SK-N-SH (cell line): ENCODE data around the gene ADAM33. TPM values are rescaled to one million over a fixed set of nuclear protein-coding genes. Genes with fewer than 3 reads are reported as not detected.

ENCODE experiments used
- CTCF ChIA-PET: fragments of 300-600, 350-600 bp; formaldehyde crosslinking; extraction: SDS; loops from one replicate; lab custom pipeline; 2021; lab: Yijun Ruan, JAX
- POLR2A ChIA-PET: fragments of 350-600 bp; sonication (Branson Sonifier 250); formaldehyde crosslinking; extraction: SDS; loops from one replicate; lab custom pipeline; 2020; ENCODE audit warnings: antibody characterized with exemption, inconsistent platforms; lab: Yijun Ruan, JAX
- DNase-seq: peaks from one replicate; pipeline ENCODE4 v3.0.0; 2012
- H2AFZ ChIP-seq: fragments of 200-600 bp; sonication (generic); 2 replicates; pipeline ENCODE4 v1.8.1; 2016; ENCODE audit warnings: antibody characterized with exemption, mild to moderate bottlenecking, low read depth
- H3F3A ChIP-seq: fragments of 200-600 bp; sonication (generic); replicated peaks from 2 replicates; pipeline ENCODE3; 2016; ENCODE audit warnings: antibody characterized with exemption, mild to moderate bottlenecking; ENCODE audit not compliant: insufficient read depth
- H3K27ac ChIP-seq, 2 experiments: fragments of 200-500 bp in 1 of 2; fragments of 200-600 bp in 1 of 2; sonication (Bioruptor generic) in 1 of 2; sonication (generic), shearing (Covaris generic) in 1 of 2; 2 replicates each; pipeline versions ENCODE4 v1.5.1 to v1.6.1; 2014 to 2016; ENCODE audit warnings: low read depth in 2 of 2, inconsistent platforms in 1 of 2, low read length in 1 of 2, mild to moderate bottlenecking in 1 of 2, mixed read lengths in 1 of 2
- H3K27me3 ChIP-seq: fragments of 200-600 bp; sonication (generic), shearing (Covaris generic); 2 replicates; pipeline ENCODE4 v1.6.1; 2016; ENCODE audit warnings: mixed run types; ENCODE audit not compliant: insufficient read depth
- H3K36me3 ChIP-seq, 2 experiments: fragments of 200-500 bp in 1 of 2; fragments of 200-600 bp in 1 of 2; sonication (Bioruptor generic) in 1 of 2; sonication (generic) in 1 of 2; replicated peaks in 1 of 2; 2 replicates each; pipeline versions ENCODE3 to v1.5.1; 2014 to 2016; ENCODE audit warnings: low read length in 1 of 2, mild to moderate bottlenecking in 1 of 2; ENCODE audit not compliant: insufficient read depth in 2 of 2, control insufficient read depth in 1 of 2
- H3K4me1 ChIP-seq, 2 experiments: fragments of 200-500 bp in 1 of 2; fragments of 200-600 bp in 1 of 2; sonication (Bioruptor generic) in 1 of 2; sonication (generic), shearing (Covaris generic) in 1 of 2; 2 replicates each; pipeline versions ENCODE4 v1.5.1 to v1.6.1; 2014 to 2016; ENCODE audit warnings: low read depth in 1 of 2, low read length in 1 of 2, mixed run types in 1 of 2; ENCODE audit not compliant: insufficient read depth in 2 of 2, control insufficient read depth in 1 of 2
- H3K4me2 ChIP-seq: fragments of 200-600 bp; sonication (generic), shearing (Covaris generic); 2 replicates; pipeline ENCODE4 v1.6.1; 2017; ENCODE audit warnings: mixed run types
- H3K4me3 ChIP-seq, 2 experiments: fragments of 200-500 bp in 1 of 2; fragments of 200-600 bp in 1 of 2; sonication (Bioruptor generic) in 1 of 2; sonication (generic), shearing (Covaris generic) in 1 of 2; 2 replicates each; pipeline versions ENCODE4 v1.5.1 to v1.8.1; 2014 to 2016; ENCODE audit warnings: low read depth in 2 of 2, inconsistent platforms in 1 of 2, low read length in 1 of 2, mild to moderate bottlenecking in 1 of 2, mixed read lengths in 1 of 2, moderate library complexity in 1 of 2
- H3K79me2 ChIP-seq: fragments of 200-600 bp; sonication (generic); 2 replicates; pipeline ENCODE4 v1.8.1; 2017; ENCODE audit warnings: mild to moderate bottlenecking; ENCODE audit not compliant: insufficient read depth
- H3K9ac ChIP-seq: fragments of 200-600 bp; sonication (generic); 2 replicates; pipeline ENCODE4 v1.6.1; 2017; ENCODE audit warnings: mixed run types
- H3K9me2 ChIP-seq: fragments of 200-600 bp; sonication (generic); 2 replicates; pipeline ENCODE4 v1.6.1; 2017; ENCODE audit warnings: mixed run types
- H3K9me3 ChIP-seq: fragments of 200-600 bp; sonication (generic); 2 replicates; pipeline ENCODE4 v1.6.1; 2017; ENCODE audit warnings: mixed run types, mild to moderate bottlenecking, moderate library complexity
- H4K20me1 ChIP-seq: fragments of 200-600 bp; sonication (generic); 2 replicates; pipeline ENCODE4 v1.6.1; 2017; ENCODE audit warnings: mild to moderate bottlenecking, mixed run types; ENCODE audit not compliant: insufficient read depth
- ELF1 ChIP-seq: IDR thresholded peaks from 2 replicates; pipeline ENCODE4 v1.4.0; 2012
- FOSL2 ChIP-seq: IDR thresholded peaks from 2 replicates; pipeline ENCODE4 v1.4.0; 2012; ENCODE audit warnings: low read depth, mild to moderate bottlenecking, moderate library complexity, borderline replicate concordance
- FOXJ3 ChIP-seq: sonication (generic); formaldehyde crosslinking; IDR thresholded peaks from 2 replicates; pipeline ENCODE4 v1.5.1; 2020; ENCODE audit warnings: mild to moderate bottlenecking, missing genetic modification reagents
- FOXM1 ChIP-seq: IDR thresholded peaks from 2 replicates; pipeline ENCODE4 v1.4.0; 2012; ENCODE audit warnings: low read depth, mild to moderate bottlenecking
- GATA2 ChIP-seq: sonication (generic); formaldehyde crosslinking; IDR thresholded peaks from 2 replicates; pipeline ENCODE4 v1.5.0; 2020; ENCODE audit warnings: mild to moderate bottlenecking, missing genetic modification reagents
- POLR2AphosphoS5 ChIP-seq: IDR thresholded peaks from 2 replicates; pipeline ENCODE4 v1.6.1; 2012; ENCODE audit warnings: low read depth, low read length
- SMC3 ChIP-seq: IDR thresholded peaks from 2 replicates; pipeline ENCODE4 v1.6.1; 2012; ENCODE audit warnings: low read depth, low read length, improper control_type of control experiment
- TEAD4 ChIP-seq: IDR thresholded peaks from 2 replicates; pipeline ENCODE4 v1.4.0; 2012; ENCODE audit warnings: mild to moderate bottlenecking, borderline replicate concordance; ENCODE audit not compliant: insufficient read depth
- YY1 ChIP-seq: IDR thresholded peaks from 2 replicates; pipeline ENCODE4 v1.4.0; 2012; ENCODE audit warnings: low read depth, mild to moderate bottlenecking
- WGBS: methylation state at CpG from one replicate; pipeline ENCODE4 v1.1.6; 2017; ENCODE audit warnings: low lambda C conversion rate; 5-methylcytosine and 5-hydroxymethylcytosine counted together
- polyA plus RNA-seq, 3 experiments: library from polyadenylated mRNA; depleted of rRNA; stranded (reverse); fragments of >200 nt; gene quantifications; 2 replicates each; pipeline ENCODE4 v1.2.3, GENCODE V29; 2012
- TF ChIP-seq, protein P1 (sequence below): fragments of 150-350 bp; IDR thresholded peaks from 2 replicates; pipeline ENCODE4 v1.6.1; 2016; ENCODE audit warnings: mild to moderate bottlenecking, low read depth, low read length
- TF ChIP-seq, protein P2 (sequence below): IDR thresholded peaks from 2 replicates; pipeline ENCODE4 v1.4.0; 2012; ENCODE audit warnings: low read depth, borderline replicate concordance
- TF ChIP-seq, protein P3 (sequence below): IDR thresholded peaks from 2 replicates; pipeline ENCODE4 v1.4.0; 2012; ENCODE audit warnings: low read depth, borderline replicate concordance
- TF ChIP-seq, protein P4 (sequence below): IDR thresholded peaks from 2 replicates; pipeline ENCODE4 v1.4.0; 2012; ENCODE audit warnings: low read depth
- TF ChIP-seq, protein P5 (sequence below): IDR thresholded peaks from 2 replicates; pipeline ENCODE4 v1.6.1; 2012; ENCODE audit warnings: mild to moderate bottlenecking, low read depth, low read length, moderate library complexity
- TF ChIP-seq, protein P6 (sequence below): fragments of 200-600 bp; sonication (generic); IDR thresholded peaks from 2 replicates; pipeline ENCODE4 v1.6.1; 2017; ENCODE audit warnings: antibody characterized with exemption, mild to moderate bottlenecking, moderate library complexity

Gene ADAM33
- polyA plus RNA-seq, 1 of the 3 experiments (the other 2 are of a cell fraction) = 4.8 TPM

DNA sequence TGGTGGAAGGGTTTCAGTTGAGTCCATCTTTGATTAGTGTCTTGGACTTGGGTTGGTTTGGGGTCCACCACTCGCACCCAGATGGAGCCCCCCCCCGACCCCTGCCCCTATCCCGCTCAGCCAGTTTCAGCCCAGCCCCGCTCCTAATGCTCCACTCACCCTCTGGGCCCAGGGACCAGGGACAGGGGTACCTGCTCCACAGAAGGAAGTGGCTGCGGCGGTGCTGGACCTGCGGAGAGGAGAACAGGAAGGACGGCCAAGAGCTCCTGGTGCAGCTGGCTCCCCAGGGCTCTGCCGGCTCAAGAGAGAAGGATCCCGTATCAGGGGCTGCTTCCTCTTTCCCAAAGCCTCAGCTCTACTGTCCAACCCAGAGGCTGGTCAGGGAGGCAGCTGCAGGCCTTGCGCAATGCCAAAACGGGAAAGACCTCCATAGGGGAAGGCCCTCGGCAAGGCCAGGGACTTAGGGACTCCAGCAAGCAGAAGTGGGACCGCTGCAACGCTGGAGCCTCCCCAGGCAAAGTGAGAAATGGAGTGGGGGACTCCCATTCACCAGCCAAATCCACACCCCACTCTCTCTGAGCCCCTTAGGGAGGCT is 30.6 kb upstream of the ADAM33 start, which contains the start of gene SIGLEC1:
Gene SIGLEC1, minus strand, starts transcription at position 322 of the 595 bp plus-strand sequence. CDS start 5,472 bp downstream, outside the sequence.
- no peak within 1 kb of the TSS for H3K27ac ChIP-seq
- H3K9me2 ChIP-seq = no peaks in the 10 kb centered on the region
- H3K27me3 ChIP-seq = no peaks in the 10 kb centered on the region
- H4K20me1 ChIP-seq = no peaks in the 10 kb centered on the region
- WGBS = 82% methylated on average over 15 of the region's 15 CpGs
- DNase-seq = no peak
- no peaks in the 10 kb centered on the region for H3F3A ChIP-seq
- no peak within 1 kb of the TSS; a peak in 1 of 4 replicates for H3K4me3 ChIP-seq
- no peak for TF ChIP-seq SMC3
- TF ChIP-seq, protein P1, sequence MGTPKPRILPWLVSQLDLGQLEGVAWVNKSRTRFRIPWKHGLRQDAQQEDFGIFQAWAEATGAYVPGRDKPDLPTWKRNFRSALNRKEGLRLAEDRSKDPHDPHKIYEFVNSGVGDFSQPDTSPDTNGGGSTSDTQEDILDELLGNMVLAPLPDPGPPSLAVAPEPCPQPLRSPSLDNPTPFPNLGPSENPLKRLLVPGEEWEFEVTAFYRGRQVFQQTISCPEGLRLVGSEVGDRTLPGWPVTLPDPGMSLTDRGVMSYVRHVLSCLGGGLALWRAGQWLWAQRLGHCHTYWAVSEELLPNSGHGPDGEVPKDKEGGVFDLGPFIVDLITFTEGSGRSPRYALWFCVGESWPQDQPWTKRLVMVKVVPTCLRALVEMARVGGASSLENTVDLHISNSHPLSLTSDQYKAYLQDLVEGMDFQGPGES = no peak
- TF ChIP-seq TEAD4 = no peak
- TF ChIP-seq FOXM1 = no peak
- no peak for TF ChIP-seq FOXJ3 (CRISPR knock-in tag)
- no peak for TF ChIP-seq YY1
- TF ChIP-seq, protein P2, sequence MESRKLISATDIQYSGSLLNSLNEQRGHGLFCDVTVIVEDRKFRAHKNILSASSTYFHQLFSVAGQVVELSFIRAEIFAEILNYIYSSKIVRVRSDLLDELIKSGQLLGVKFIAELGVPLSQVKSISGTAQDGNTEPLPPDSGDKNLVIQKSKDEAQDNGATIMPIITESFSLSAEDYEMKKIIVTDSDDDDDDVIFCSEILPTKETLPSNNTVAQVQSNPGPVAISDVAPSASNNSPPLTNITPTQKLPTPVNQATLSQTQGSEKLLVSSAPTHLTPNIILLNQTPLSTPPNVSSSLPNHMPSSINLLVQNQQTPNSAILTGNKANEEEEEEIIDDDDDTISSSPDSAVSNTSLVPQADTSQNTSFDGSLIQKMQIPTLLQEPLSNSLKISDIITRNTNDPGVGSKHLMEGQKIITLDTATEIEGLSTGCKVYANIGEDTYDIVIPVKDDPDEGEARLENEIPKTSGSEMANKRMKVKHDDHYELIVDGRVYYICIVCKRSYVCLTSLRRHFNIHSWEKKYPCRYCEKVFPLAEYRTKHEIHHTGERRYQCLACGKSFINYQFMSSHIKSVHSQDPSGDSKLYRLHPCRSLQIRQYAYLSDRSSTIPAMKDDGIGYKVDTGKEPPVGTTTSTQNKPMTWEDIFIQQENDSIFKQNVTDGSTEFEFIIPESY = no peak
- TF ChIP-seq FOSL2 = no peak
- TF ChIP-seq, protein P3, sequence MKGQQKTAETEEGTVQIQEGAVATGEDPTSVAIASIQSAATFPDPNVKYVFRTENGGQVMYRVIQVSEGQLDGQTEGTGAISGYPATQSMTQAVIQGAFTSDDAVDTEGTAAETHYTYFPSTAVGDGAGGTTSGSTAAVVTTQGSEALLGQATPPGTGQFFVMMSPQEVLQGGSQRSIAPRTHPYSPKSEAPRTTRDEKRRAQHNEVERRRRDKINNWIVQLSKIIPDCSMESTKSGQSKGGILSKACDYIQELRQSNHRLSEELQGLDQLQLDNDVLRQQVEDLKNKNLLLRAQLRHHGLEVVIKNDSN = no peak
- TF ChIP-seq, protein P4, sequence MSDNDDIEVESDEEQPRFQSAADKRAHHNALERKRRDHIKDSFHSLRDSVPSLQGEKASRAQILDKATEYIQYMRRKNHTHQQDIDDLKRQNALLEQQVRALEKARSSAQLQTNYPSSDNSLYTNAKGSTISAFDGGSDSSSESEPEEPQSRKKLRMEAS = no peak
- TF ChIP-seq POLR2AphosphoS5 = no peak
- no peak for TF ChIP-seq ELF1
- TF ChIP-seq GATA2 = no peak
- TF ChIP-seq, protein P5, sequence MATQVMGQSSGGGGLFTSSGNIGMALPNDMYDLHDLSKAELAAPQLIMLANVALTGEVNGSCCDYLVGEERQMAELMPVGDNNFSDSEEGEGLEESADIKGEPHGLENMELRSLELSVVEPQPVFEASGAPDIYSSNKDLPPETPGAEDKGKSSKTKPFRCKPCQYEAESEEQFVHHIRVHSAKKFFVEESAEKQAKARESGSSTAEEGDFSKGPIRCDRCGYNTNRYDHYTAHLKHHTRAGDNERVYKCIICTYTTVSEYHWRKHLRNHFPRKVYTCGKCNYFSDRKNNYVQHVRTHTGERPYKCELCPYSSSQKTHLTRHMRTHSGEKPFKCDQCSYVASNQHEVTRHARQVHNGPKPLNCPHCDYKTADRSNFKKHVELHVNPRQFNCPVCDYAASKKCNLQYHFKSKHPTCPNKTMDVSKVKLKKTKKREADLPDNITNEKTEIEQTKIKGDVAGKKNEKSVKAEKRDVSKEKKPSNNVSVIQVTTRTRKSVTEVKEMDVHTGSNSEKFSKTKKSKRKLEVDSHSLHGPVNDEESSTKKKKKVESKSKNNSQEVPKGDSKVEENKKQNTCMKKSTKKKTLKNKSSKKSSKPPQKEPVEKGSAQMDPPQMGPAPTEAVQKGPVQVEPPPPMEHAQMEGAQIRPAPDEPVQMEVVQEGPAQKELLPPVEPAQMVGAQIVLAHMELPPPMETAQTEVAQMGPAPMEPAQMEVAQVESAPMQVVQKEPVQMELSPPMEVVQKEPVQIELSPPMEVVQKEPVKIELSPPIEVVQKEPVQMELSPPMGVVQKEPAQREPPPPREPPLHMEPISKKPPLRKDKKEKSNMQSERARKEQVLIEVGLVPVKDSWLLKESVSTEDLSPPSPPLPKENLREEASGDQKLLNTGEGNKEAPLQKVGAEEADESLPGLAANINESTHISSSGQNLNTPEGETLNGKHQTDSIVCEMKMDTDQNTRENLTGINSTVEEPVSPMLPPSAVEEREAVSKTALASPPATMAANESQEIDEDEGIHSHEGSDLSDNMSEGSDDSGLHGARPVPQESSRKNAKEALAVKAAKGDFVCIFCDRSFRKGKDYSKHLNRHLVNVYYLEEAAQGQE = no peak
- TF ChIP-seq, protein P6, sequence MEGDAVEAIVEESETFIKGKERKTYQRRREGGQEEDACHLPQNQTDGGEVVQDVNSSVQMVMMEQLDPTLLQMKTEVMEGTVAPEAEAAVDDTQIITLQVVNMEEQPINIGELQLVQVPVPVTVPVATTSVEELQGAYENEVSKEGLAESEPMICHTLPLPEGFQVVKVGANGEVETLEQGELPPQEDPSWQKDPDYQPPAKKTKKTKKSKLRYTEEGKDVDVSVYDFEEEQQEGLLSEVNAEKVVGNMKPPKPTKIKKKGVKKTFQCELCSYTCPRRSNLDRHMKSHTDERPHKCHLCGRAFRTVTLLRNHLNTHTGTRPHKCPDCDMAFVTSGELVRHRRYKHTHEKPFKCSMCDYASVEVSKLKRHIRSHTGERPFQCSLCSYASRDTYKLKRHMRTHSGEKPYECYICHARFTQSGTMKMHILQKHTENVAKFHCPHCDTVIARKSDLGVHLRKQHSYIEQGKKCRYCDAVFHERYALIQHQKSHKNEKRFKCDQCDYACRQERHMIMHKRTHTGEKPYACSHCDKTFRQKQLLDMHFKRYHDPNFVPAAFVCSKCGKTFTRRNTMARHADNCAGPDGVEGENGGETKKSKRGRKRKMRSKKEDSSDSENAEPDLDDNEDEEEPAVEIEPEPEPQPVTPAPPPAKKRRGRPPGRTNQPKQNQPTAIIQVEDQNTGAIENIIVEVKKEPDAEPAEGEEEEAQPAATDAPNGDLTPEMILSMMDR = no peak
- TF ChIP-seq, all 33 proteins: peak for 0
- Histone ChIP-seq H3K4me1 (no peaks in the 10 kb centered on the region), H3K9me3 (no peaks in the 10 kb centered on the region), H2AFZ (no peak within 1 kb of the TSS), H3K36me3 (no peaks in the 10 kb centered on the region), H3K79me2 (no peaks in the 10 kb centered on the region), H3K9ac (no peak within 1 kb of the TSS), H3K4me2 (no peak within 1 kb of the TSS)
- ChIA-PET POLR2A (no interaction called here), CTCF (interaction anchor here (0.5 to 7.8 kb wide), 8 partner anchors 8 to 149 kb away, joined by 3 to 301 read pairs (median 4); partner anchors contain the start of genes ADAM33 and AP5S1)
